Activated CD8-positive, alpha-beta memory T cell treated with anti-CD3 and anti-CD28 coated beads, Interleukin-2, amount 50 U/mL, for 24 hours (primary cell): Measurements from ENCODE around the gene RBMS2.

Experiments used
- DNase-seq: peaks from one replicate; pipeline ENCODE4 v3.0.0-alpha.2; 2020; ENCODE audit errors: extremely low read depth

The RBMS2 gene

DNA sequence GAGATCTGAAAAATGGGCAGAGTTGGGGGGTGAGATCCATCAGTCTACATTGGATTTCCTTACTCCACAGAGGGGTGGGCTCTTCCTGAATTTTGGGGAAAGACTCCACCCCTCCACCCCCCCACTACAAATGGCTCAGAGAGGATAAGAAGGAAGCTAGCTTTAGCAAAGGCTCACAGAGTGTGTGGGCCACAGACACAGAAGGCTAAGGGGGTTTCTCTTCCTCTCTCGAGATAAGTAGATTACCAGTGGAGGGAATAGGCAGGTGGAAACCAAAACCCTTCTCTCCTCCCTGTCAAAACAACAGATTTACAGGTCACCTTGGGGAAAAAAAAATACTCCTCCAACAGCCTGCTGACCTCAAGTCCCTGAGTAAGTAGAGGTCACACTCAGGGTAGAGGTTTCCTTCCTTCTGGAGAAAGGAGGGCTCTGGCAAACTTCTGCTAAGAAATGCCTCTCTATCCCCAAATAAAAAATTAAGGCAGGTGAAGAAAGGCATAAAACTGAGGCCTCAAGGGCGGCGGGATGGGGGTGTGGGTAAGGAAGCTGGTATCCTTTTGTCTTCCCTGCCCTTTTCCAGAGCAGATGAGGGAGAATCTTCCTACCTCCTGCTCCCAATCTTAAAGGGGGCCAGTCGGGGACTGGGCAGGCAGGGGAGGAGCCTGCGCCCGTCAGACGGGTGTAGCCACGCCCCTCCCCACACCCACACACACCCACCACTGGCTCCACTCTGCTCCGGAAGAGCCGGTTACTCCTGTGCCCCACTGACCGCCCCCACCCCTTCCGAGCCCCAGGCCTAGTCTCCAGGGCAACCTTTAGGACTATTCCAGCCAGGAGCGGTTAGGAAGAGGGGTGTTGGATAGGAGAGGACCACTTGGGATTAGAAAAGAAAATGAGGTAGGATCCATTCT is 110.4 kb downstream of the RBMS2 start:
- DNase-seq, result no peak

DNA sequence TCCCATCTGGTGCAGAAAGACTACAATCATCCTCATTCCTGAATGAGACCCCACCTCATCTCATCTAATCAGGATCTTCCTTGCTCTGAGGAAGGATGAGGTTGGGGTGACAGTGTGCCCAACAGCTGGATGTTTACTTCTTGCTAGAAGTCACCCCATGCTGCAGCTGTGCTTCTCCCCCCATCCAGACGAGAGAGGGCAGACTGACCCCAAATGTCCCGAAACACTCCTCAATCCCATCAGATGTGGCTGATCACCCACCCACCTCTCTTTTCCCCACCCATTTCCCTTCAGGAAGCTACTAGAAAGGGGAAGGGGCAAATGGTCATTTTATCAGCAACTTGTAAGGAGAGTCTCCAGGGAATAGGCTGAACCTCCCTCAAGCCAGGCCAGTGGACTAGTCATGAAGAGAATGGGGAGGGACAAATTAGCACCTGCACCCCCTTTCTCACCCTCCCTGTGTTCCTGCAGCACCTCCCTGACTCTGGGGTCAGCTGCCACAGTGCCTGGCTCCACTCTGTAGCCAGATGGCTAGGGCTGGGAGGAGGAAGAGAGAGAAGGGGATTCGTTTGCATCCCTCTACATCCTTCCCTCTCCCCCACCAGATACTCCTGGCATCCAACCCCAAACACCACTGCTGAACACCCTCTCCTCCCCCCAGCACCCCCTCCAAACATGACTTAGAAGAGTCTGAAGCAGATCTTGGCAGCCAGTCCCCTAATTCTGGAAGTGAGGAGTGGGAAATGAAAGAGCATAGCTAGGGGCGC is 111.3 kb downstream of the RBMS2 start:
- DNase-seq, result no peak

DNA sequence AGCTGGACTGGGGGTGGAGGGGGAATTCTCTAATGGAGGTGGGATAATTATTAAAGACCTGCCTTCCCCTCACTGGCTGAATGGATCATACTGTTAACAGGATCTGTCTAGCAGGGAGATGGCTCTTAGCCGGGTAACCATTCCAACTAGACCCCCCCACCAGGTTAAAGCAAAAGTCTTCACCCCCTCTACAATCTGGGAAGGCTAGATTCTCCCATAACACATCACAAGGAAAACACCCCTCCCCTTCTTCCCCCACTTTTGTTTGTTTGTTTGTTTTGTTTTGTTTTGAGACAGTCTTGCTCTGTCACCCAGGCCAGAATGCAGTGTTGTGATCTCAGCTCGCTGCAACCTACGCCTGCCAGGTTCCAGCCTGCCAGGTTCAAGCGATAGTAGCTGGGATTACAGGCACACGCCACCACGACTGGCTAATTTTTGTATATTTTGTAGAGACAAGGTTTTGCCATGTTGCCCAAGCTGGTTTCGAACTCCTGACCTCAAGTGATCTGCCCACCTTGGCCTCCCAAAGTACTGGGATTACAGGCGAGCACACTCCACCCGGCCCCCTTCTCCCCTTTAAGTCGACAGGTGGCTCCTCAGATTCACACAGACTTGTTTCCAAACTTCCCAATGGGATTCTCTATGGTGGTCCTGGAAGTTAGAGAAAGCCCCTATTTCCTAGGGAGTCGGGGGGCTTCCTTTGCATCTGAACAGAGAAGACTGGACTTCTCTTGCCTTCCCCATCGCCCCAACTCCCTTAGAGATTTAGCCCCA is 112.0 kb downstream of the RBMS2 start:
- no peak for DNase-seq

DNA sequence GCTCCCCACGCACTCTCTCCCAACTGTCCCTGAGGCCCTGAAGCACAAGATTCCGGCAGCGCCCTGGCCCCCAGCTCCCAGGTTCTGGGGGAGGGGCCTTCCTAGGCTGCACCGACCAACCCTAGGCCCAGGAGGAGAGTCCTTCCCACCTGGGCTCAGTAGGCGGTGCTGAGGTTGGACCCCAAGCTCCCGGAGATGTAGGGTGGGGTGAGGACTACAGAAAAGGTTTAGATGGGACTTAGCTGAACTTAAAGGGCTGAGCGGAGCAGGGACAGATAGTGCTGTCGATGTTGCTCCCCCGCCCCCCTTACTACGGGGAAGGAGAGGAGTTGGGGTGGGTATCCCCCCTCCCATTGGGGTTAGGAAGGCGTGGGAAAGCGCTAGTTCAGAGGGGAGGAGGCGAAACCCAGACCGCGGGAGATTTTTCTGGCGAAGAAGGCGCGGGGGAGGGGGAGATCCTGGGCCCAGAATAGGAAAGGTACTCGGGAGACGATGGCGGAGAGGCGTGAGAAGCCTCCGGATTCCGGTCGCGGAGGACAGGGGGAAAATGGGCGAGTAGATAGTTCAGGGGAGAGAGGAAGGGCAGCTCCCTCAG is 112.7 kb downstream of the RBMS2 start:
- no peak for DNase-seq

DNA sequence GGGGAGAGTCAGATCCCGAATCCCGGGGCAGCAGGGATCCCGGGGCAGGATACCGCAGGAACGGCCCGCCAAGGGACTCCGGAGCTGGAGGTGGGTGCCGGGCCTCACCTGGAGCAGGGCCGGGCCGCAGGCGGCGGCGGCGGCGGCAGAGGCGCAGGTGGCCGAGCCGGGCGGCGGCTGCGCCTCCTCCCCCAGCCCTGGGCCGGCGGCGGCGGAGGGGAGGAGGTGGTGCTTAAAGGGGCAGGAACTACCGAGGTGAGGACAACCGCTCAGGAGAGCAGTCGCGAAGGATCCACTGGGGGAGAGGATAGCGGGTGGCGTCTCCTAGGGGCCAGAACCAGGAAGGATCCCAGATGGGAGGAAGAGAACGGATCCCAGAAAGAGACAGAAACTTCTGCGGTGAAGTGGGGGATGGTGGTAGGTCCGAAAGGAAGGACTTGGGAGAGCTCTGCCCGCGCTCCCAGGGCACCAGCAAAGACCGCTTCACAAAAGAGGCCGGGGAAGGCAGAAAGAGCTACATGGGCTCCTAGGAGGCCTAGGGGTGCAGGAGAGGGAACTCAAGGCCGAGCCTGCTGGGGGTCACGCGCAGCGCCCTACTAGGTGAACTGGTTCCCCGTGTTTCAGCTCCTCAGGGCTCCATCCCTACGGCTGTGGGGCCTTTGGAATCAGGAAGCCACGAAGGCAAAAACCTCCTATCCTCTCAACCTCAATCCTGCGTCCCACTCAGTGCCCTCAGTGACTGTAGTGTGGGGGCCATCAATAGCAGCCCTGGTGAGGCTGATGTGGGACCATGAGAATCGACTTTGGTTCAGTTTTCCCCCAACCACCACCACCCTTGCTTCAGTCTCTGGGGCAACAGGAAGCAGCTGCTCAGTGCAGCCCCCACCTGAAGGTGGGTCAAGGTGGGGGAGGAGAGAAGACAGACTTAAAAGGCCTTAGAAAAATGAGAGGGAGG is 113.5 kb downstream of the RBMS2 start:
- no peak for DNase-seq

DNA sequence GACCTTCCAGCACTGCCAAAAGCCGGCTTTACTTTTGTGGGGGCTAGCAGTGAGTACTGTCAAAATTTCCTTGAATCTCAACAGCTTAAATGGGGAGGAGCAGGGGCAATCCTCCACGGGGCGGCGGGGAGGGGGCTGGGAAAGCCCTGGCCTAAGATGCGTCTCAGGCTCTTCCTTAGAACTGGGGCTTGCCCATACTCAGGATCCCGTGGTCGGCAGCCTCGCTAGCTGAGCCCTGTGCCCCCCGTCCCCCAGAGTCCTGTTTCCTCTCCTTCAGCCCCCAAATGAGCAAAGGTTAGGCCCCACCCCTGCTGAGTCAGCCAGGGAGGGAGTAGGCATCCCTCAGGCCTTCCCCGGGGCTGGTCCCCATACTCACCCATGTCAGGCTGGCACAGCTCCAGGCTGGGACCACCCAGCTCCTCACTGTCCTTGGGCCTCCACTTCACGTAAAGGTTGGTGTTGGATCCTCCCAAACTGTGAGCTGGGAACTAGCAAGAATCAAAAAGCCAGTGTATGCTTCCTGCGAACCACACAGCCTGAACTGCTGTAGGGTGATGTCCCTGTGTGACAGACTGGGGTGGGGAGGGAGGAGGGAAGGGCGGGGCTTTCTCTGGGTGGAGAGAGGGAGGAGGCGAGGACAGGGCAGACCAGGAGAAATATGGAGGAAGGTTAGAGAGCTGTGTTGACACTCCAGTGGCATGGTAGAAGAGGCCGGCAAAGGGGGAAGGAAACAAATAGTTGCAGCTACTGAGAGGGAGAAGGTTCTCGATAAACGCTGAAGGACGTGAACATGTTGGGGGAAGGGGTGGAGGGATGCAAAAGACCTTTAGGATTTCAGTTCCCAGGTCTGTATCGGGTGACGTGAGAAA is 114.4 kb downstream of the RBMS2 start:
- DNase-seq, result peak; percentile 75

DNA sequence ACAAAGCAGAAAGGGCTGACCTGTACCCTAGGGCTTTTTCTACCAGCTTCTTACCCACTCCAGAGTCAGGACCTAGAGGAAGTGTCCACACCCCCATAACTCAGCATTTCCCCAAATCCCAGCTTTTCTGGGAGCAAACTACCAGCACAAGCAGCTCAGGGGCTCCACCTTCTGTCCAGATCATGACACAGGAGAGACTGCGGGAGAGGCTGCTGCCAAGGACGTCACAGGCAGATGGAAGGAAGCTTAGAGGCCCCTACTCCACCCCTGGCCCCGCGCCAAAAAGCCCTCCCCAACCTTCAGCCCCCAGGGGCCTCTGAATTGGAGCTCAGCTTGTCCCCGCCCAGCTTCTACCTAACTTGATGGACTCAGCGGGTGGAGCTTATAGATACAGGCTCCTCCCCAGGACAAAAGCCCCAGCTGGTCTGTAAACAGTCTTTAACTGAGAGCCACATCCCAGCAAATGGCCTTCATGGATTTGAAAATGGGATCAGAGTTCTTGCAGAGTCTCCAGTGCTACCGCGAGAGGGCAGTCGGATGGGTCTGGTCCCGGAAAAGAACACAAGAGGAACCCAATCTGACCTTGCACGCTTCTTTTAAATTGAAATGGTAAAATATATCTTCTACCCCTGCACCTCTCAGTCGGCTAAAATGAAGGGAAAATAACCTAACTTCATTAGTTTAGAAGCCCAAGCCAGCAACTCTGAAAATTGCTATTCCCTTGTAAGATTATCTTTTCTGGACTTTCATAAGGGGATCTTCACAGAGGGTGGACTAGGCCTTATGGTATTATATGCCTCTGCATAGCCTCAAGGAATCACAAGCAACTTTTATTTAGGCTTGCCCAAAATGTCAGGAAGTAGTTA is 115.3 kb downstream of the RBMS2 start:
- peak; percentile 81 for DNase-seq

DNA sequence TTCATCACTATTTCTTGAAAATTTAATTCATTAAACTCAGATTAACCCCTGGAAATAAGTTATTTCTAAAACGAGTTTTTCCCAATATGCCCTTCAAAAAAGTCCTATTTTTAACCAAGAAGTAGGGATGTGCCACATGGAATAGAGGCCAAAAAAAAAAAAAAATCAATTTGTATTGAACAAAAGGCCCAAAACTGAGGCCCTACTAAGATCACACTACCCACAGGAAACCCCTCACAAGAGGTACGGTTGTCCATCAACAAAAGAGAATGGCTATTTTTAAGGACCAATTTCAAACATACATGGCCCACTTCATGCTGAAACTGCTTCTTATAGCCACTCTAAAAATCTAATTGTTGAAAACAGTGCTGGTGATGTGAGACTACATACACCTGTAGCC is 116.0 kb downstream of the RBMS2 start:
- DNase-seq, result no peak

DNA sequence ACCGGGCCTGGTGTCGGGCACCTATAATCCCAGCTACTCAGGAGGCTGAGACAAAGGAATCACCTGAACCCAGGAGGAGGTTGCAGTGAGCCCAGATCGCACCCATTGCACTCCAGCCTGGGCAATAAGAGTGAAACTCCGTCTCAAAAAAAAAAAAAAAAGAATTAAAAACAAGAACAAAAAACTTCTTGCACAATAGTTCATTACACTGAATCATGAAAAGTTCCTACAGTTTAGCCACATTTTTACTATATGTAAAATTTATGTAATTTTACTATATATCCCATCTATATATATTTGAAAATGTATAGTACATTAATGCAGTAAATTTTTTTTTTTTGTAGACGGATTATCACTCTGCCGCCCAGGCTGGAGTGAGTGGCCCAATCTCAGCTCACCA is 119.6 kb downstream of the RBMS2 start:
- no peak for DNase-seq

DNA sequence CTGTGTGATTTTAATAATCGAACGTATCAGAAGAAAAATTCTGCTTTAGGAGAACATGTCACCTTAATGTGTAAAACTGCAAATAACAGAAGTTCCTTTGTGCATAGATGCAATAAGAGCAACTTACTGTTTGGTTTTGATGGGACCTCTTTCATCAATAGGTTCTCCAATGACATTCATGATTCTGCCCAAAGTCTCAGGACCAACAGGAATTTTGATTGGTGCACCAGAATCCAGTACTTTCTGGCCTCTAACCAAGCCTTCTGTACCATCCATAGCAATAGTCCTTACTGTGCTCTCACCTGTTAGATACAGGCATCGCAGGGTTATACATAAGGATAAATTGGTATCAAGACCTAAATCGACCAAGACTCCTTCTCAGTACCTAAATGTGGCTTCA is 123.0 kb downstream of the RBMS2 start:
- DNase-seq, result no peak

DNA sequence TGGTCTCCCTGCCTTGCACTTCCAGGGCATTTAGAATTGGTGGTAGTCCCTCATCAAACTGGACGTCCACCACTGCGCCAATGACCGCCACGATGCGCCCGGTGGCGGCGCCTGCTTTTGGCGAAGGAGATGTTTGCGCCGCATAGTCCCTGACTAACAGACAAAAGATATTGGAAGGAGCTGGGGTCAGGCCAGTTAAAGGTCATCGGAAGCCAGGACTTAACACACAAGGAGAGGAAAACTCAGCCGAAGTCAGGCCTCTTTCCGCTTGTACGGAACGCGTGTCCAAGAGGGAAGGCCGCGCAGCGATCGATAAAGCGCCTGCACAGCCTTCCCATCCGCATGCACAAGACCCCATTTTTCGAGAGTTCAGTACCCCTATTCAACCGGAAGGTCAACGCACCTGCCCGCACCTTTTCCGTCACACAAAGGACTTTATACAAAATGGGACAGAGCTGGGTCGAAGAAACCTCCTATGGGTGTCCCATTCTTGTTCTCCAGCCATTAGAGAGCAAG is 123.6 kb downstream of the RBMS2 start:
- no peak for DNase-seq
